ENCODE data around the gene PEX11G.

PEX11G gene

GRCh38 chr19:7512400-7512851 lies 23.6 kb upstream of the PEX11G start:
- no peak overlapping the region for H3K27ac ChIP-seq
- no peak for DNase-seq (ENCODE audit: low spot score)
- no peak for TF ChIP-seq CTCF (IDR thresholded peaks at IDR 0.05)
- no peak overlapping the region for H3K4me3 ChIP-seq

- no peak for TF ChIP-seq CTCF (IDR thresholded peaks at IDR 0.05)
- no peak overlapping the region for H3K4me3 ChIP-seq
Observed at GRCh38 chr19:7509625-7510024, 20.8 kb upstream of the PEX11G start.

DNA sequence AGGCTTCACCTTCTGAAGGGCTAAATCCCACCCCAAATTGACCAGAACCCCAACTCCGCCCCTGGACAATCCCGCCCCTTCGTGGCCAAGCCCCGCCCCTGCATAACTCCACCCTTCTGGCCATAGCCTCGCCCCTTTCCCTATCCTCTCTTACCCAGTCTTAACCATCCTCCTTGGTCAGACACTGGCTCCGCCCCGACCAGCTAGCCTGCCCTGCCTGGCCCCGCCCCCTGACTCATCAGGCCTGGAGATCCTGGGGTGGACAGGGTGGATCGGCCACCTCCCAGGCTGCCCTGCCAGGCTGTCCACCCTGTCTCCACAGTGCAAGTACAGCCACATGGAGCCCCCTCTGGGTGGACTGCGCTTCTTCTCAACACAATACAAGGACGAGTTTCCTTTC lies 19.0 kb upstream of the PEX11G start:
- DNase-seq (ENCODE audit: low spot score) = peak; percentile 85
- Histone ChIP-seq H3K4me3 (no peak overlapping the region), H3K27ac (no peak overlapping the region)
- no peak for TF ChIP-seq CTCF (IDR thresholded peaks at IDR 0.05)

More at GRCh38 chr19:7509625-7510024, 20.8 kb upstream of the PEX11G start:
- H3K27ac ChIP-seq = no peak overlapping the region
- no peak for DNase-seq (ENCODE audit: low spot score)

GRCh38 chr19:7506385-7507328 lies 17.8 kb upstream of the PEX11G start:
- no peak for TF ChIP-seq CTCF (IDR thresholded peaks at IDR 0.05)
- Histone ChIP-seq H3K27ac (no peak overlapping the region), H3K4me3 (peak overlapping the region; percentile 22)
- DNase-seq (ENCODE audit: low spot score) = peak; percentile 87

GRCh38 chr19:7505682-7506384 lies 17.0 kb upstream of the PEX11G start:
- H3K4me3 ChIP-seq = peak overlapping the region; percentile 22
- no peak overlapping the region for H3K27ac ChIP-seq
- no peak for DNase-seq (ENCODE audit: low spot score)

GRCh38 chr19:7505288-7505681 lies 16.4 kb upstream of the PEX11G start:
- TF ChIP-seq CTCF (IDR thresholded peaks at IDR 0.05) = no peak
- no peak for DNase-seq (ENCODE audit: low spot score)
- no peak overlapping the region for H3K4me3 ChIP-seq
- H3K27ac ChIP-seq = no peak overlapping the region

More at GRCh38 chr19:7505682-7506384, 17.0 kb upstream of the PEX11G start:
- no peak for TF ChIP-seq CTCF (IDR thresholded peaks at IDR 0.05)
